ENCODE data around the gene ARL15.

Gene ARL15

DNA sequence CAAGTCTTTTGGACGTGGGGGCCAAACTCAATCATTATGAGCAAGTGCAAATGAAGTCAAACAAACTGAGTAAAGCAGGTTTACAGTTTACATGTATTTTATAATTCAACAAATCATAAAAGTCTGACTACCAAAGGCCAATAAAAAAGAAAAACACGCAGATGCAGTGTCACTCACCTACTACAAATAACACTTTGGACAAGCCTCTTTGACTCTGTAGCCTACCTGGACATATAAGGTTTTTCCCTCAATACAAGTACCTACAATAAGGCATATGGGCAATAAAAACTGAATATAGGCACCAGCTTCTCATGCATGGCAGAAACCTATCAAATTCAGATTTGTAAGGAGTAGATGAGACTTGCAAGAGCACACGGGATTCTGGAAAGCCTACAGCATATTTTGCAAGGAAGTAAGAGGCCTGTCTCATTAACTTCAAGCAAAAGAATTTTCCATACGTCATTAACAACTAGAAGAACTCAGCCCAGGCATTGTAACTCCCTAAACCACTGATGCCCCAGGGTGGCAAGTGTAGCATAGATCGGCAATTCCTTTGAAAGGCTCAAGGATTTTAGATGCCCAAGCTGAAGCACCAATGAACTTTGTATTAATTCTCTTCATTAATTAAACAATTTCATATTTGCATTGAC lies 21.7 kb downstream of the ARL15 start:
- no peak for DNase-seq (ENCODE audit: low read depth)

DNA sequence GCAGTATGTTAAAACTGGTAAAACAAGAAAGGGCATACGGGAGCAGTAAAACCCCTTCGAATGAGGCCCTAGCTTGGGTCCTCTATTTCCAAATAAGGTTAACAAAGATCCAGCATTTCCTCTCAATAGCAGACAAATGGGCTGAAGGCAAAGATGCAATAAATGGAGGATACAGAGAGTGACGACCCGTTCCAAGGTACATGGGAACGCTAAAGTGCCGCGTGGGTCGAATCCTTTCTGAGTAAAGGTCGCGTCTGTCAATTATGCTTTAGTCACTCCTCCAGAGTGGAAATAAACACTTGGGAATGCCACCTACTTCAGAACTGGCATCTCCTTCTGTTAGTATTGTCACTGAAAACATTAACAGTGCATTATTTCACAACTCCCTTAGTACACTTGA lies 24.7 kb downstream of the ARL15 start:
- DNase-seq (ENCODE audit: low read depth) = no peak
- TF ChIP-seq, protein P1, sequence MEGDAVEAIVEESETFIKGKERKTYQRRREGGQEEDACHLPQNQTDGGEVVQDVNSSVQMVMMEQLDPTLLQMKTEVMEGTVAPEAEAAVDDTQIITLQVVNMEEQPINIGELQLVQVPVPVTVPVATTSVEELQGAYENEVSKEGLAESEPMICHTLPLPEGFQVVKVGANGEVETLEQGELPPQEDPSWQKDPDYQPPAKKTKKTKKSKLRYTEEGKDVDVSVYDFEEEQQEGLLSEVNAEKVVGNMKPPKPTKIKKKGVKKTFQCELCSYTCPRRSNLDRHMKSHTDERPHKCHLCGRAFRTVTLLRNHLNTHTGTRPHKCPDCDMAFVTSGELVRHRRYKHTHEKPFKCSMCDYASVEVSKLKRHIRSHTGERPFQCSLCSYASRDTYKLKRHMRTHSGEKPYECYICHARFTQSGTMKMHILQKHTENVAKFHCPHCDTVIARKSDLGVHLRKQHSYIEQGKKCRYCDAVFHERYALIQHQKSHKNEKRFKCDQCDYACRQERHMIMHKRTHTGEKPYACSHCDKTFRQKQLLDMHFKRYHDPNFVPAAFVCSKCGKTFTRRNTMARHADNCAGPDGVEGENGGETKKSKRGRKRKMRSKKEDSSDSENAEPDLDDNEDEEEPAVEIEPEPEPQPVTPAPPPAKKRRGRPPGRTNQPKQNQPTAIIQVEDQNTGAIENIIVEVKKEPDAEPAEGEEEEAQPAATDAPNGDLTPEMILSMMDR (IDR thresholded peaks at IDR 0.05; ENCODE audit: low read length, missing control alignments) = no peak
- no peak overlapping the region for H3K4me3 ChIP-seq (replicated peaks; ENCODE audit: low read depth, low read length)

More for the DNA sequence above, 21.7 kb downstream of the ARL15 start:
- H3K4me3 ChIP-seq (replicated peaks; ENCODE audit: low read depth, low read length) = no peak overlapping the region
- TF ChIP-seq, protein P1 (IDR thresholded peaks at IDR 0.05; ENCODE audit: low read length, missing control alignments) = no peak

DNA sequence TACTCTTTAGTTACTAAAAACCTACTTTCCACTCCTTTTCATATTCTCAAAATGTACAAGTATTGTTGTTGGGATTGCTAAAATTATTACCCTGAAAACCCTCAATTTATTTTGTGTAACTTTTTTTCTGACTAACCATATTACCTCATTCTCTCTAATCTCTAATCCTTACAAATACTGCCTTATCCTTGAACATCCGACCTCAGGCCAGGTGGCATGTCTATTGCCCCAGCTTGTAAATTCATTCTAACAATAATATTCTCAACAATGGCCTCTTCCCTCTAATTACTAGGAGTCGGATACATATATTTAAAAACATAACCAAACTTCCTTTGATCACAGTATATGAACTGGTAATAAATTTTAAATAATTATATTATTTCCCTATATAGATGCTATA lies 25.8 kb downstream of the ARL15 start:
- TF ChIP-seq, protein P1 (IDR thresholded peaks at IDR 0.05; ENCODE audit: low read length, missing control alignments) = no peak
- DNase-seq (ENCODE audit: low read depth) = no peak
- no peak overlapping the region for H3K4me3 ChIP-seq (replicated peaks; ENCODE audit: low read depth, low read length)

DNA sequence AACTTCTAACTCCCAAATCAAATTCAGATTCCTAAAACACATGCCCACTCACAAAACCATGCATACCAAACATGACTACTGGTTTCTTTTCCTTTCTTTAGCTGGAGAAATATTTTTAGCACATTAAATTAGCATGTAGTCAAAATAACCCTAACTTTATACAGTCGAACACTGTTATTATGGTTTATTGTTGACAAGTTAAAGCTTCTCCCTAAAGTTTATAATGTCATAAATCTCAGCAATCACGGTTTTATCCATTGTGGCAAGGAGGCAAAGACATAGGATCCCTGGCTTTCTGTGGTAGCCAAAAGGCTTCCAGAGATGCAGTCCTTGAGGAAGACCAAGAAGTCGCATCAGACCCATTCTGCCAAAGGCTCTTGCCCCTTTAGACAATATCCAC lies 27.5 kb downstream of the ARL15 start:
- no peak for DNase-seq (ENCODE audit: low read depth)
- H3K4me3 ChIP-seq (replicated peaks; ENCODE audit: low read depth, low read length) = no peak overlapping the region
- TF ChIP-seq, protein P1 (IDR thresholded peaks at IDR 0.05; ENCODE audit: low read length, missing control alignments) = no peak

DNA sequence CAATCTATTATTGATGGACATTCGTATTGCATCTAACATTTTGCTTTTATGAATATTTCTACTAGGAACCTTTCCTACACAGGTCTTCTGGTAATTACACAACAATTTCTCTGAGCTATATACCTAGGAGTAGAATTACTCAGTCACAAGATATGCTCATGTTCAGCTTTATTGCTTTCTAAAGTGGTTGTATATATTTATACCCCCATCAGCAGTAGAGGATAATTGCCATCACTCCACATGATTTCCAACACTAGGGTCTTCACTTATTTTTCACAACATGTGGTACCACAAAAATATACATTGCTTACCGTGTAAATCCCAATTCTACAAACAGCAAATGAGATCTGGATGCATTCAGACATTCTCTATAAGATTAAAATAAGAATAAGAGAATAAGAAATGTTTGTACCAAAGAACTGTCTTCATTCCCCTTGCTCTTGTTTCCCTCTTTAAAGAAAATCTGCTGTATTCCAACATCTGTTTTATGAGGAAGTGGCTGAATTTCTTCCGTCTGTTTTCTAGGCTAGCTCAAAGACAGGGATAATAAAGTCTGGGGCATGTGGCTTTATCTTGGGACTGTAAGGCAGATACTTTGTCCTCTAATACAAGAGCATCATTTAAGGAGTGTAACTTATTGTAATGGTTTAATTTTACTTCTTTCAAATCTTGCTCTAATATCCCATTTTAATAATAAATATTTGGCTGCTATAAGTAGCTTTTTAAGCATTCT lies 28.2 kb downstream of the ARL15 start:
- no peak for DNase-seq (ENCODE audit: low read depth)
- H3K4me3 ChIP-seq (replicated peaks; ENCODE audit: low read depth, low read length) = no peak overlapping the region
- TF ChIP-seq, protein P1 (IDR thresholded peaks at IDR 0.05; ENCODE audit: low read length, missing control alignments) = no peak

DNA sequence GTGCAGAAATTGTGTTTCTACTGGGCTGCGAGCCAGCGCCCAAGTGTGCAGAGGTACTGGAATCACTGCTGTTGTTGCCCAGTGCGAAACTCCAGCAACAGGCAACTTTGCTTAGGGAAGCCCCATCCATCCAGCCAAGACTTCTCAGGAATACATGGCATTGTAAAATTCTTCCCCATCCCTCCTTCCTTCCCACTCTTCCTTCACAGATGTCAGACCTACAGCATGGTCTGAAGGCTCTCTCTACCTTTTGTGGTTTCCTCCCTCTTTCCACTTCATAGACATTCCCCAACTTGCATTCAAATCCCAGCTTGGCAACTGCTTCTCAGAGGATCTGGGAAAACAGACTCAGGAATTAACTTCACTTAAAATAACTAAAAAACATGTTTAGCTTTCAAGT lies 30.4 kb downstream of the ARL15 start:
- no peak for DNase-seq (ENCODE audit: low read depth)
- TF ChIP-seq, protein P1 (IDR thresholded peaks at IDR 0.05; ENCODE audit: low read length, missing control alignments) = no peak
- no peak overlapping the region for H3K4me3 ChIP-seq (replicated peaks; ENCODE audit: low read depth, low read length)

All from fibroblast of pulmonary artery (primary cell).